Adipocyte (in vitro differentiated cells): Measurements from ENCODE around the gene MAP3K20.
A peak's percentile ranks its signal among the peaks of the same experiment; 100 is the strongest.

Source experiments
- DNase-seq: peaks from one replicate; pipeline ENCODE4 v3.0.0-alpha.2; 2015; ENCODE audit warnings: low read depth
- H3K27me3 ChIP-seq: replicated peaks from 2 replicates; pipeline ENCODE4 v1.7.0; 2013; ENCODE audit warnings: mild to moderate bottlenecking, low read length, moderate library complexity; ENCODE audit not compliant: control insufficient read depth, insufficient read depth
- H3K36me3 ChIP-seq: 2 replicates; pipeline ENCODE4 v1.7.0; 2013; ENCODE audit warnings: low read length, mild to moderate bottlenecking, moderate library complexity; ENCODE audit not compliant: control insufficient read depth, insufficient read depth, severe bottlenecking
- H3K4me1 ChIP-seq: 2 replicates; pipeline ENCODE4 v1.7.0; 2013; ENCODE audit warnings: mild to moderate bottlenecking, low read length, moderate library complexity; ENCODE audit not compliant: control insufficient read depth, insufficient read depth
- H3K4me3 ChIP-seq: 2 replicates; pipeline ENCODE4 v1.7.0; 2013; ENCODE audit warnings: mild to moderate bottlenecking, low read length, moderate library complexity
- H3K9ac ChIP-seq: 2 replicates; pipeline ENCODE4 v1.7.0; 2013; ENCODE audit warnings: mild to moderate bottlenecking, low read length, moderate library complexity
- H3K9me3 ChIP-seq: 2 replicates; pipeline ENCODE4 v1.7.0; 2013; ENCODE audit warnings: mild to moderate bottlenecking, low read length, moderate library complexity; ENCODE audit not compliant: control insufficient read depth

The MAP3K20 gene

GRCh38 chr2:173053043-173053699 lies 22.5 kb upstream of the MAP3K20 start:
- Histone ChIP-seq H3K4me1 (peaks cover 30% of the 10 kb centered on the region), H3K9me3 (no peaks in the 10 kb centered on the region), H3K4me3 (no peak overlapping the region), H3K36me3 (no peaks in the 10 kb centered on the region), H3K27me3 (no peaks in the 10 kb centered on the region), H3K9ac (no peak overlapping the region)
- DNase-seq = peak; percentile 14

GRCh38 chr2:173054466-173054865 lies 21.2 kb upstream of the MAP3K20 start:
- Histone ChIP-seq H3K9ac (no peak overlapping the region), H3K4me1 (peaks cover 34% of the 10 kb centered on the region), H3K4me3 (no peak overlapping the region), H3K27me3 (no peaks in the 10 kb centered on the region), H3K9me3 (no peaks in the 10 kb centered on the region), H3K36me3 (no peaks in the 10 kb centered on the region)
- peak; percentile 56 for DNase-seq

- H3K9me3 ChIP-seq = no peaks in the 10 kb centered on the region
- no peaks in the 10 kb centered on the region for H3K27me3 ChIP-seq
- no peaks in the 10 kb centered on the region for H3K36me3 ChIP-seq
- DNase-seq = no peak
- H3K4me1 ChIP-seq = peaks cover 39% of the 10 kb centered on the region
- no peak overlapping the region for H3K4me3 ChIP-seq
- no peak overlapping the region for H3K9ac ChIP-seq
These were observed 18.8 kb upstream of the MAP3K20 start for GRCh38 chr2:173056705-173057364.

- no peak overlapping the region for H3K9ac ChIP-seq
- no peaks in the 10 kb centered on the region for H3K9me3 ChIP-seq
- H3K27me3 ChIP-seq = no peaks in the 10 kb centered on the region
- peak; percentile 26 for DNase-seq
- no peaks in the 10 kb centered on the region for H3K36me3 ChIP-seq
- peak overlapping the region; percentile 9 for H3K4me3 ChIP-seq
- H3K4me1 ChIP-seq = peaks cover 39% of the 10 kb centered on the region
These were observed 17.5 kb upstream of the MAP3K20 start for GRCh38 chr2:173058097-173058496.

- Histone ChIP-seq H3K4me3 (peak overlapping the region; percentile 9), H3K9me3 (no peaks in the 10 kb centered on the region), H3K4me1 (peaks cover 37% of the 10 kb centered on the region), H3K9ac (no peak overlapping the region), H3K27me3 (no peaks in the 10 kb centered on the region), H3K36me3 (no peaks in the 10 kb centered on the region)
- no peak for DNase-seq
These were observed 17.0 kb upstream of the MAP3K20 start for GRCh38 chr2:173058673-173059072.

- peaks cover 41% of the 10 kb centered on the region for H3K4me1 ChIP-seq
- H3K4me3 ChIP-seq = no peak overlapping the region
These were observed 16.4 kb upstream of the MAP3K20 start for GRCh38 chr2:173059292-173059691.

GRCh38 chr2:173059971-173060461 lies 15.6 kb upstream of the MAP3K20 start:
- H3K4me1 ChIP-seq = peaks cover 48% of the 10 kb centered on the region
- no peak overlapping the region for H3K9ac ChIP-seq
- no peaks in the 10 kb centered on the region for H3K36me3 ChIP-seq
- DNase-seq = peak; percentile 86
- H3K9me3 ChIP-seq = no peaks in the 10 kb centered on the region
- no peak overlapping the region for H3K4me3 ChIP-seq
- H3K27me3 ChIP-seq = no peaks in the 10 kb centered on the region

More at GRCh38 chr2:173059292-173059691, 16.4 kb upstream of the MAP3K20 start:
- H3K9me3 ChIP-seq = no peaks in the 10 kb centered on the region
- H3K27me3 ChIP-seq = no peaks in the 10 kb centered on the region
- no peaks in the 10 kb centered on the region for H3K36me3 ChIP-seq
- no peak for DNase-seq
- no peak overlapping the region for H3K9ac ChIP-seq

- H3K4me1 ChIP-seq = peaks cover 52% of the 10 kb centered on the region
- DNase-seq = peak; percentile 66
- no peaks in the 10 kb centered on the region for H3K36me3 ChIP-seq
- H3K9ac ChIP-seq = no peak overlapping the region
- no peaks in the 10 kb centered on the region for H3K27me3 ChIP-seq
- no peaks in the 10 kb centered on the region for H3K9me3 ChIP-seq
- no peak overlapping the region for H3K4me3 ChIP-seq
These were observed 12.8 kb upstream of the MAP3K20 start for GRCh38 chr2:173062801-173063200.

- H3K9ac ChIP-seq = no peak overlapping the region
- peak; percentile 66 for DNase-seq
- H3K4me3 ChIP-seq = no peak overlapping the region
- no peaks in the 10 kb centered on the region for H3K27me3 ChIP-seq
- H3K36me3 ChIP-seq = no peaks in the 10 kb centered on the region
- no peaks in the 10 kb centered on the region for H3K9me3 ChIP-seq
- H3K4me1 ChIP-seq = peaks cover 37% of the 10 kb centered on the region
These were observed 11.4 kb upstream of the MAP3K20 start for GRCh38 chr2:173064151-173064805.

GRCh38 chr2:173066887-173067676 lies 8.6 kb upstream of the MAP3K20 start:
- Histone ChIP-seq H3K36me3 (no peaks in the 10 kb centered on the region), H3K27me3 (no peaks in the 10 kb centered on the region), H3K4me1 (peaks cover 19% of the 10 kb centered on the region), H3K4me3 (no peak overlapping the region), H3K9me3 (no peaks in the 10 kb centered on the region), H3K9ac (no peak overlapping the region)
- no peak for DNase-seq
